ENCODE results near the gene PLS1.

PLS1 gene

DNA sequence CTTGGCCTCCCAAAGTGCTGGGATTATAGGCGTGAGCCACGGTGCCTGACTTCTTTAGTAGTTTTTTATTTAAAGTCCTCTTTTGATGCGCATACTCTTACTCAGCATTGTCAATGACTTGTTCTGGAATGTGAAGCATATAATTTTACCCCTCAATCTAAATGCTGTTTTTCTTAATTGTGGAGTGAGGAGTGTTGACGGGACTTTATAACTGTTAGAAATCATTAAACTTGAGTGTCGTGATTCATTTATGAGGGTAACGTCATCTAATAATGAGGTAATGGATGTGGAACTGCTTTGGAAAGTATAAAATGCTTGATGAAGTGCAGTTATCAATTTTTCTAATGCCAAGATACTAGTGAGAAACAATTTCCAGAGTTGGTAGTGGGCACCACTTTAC is 48.3 kb downstream of the PLS1 start:
- no peak for DNase-seq

GRCh38 chr3:142645236-142645793 is 49.1 kb downstream of the PLS1 start:
- no peak for DNase-seq

DNA sequence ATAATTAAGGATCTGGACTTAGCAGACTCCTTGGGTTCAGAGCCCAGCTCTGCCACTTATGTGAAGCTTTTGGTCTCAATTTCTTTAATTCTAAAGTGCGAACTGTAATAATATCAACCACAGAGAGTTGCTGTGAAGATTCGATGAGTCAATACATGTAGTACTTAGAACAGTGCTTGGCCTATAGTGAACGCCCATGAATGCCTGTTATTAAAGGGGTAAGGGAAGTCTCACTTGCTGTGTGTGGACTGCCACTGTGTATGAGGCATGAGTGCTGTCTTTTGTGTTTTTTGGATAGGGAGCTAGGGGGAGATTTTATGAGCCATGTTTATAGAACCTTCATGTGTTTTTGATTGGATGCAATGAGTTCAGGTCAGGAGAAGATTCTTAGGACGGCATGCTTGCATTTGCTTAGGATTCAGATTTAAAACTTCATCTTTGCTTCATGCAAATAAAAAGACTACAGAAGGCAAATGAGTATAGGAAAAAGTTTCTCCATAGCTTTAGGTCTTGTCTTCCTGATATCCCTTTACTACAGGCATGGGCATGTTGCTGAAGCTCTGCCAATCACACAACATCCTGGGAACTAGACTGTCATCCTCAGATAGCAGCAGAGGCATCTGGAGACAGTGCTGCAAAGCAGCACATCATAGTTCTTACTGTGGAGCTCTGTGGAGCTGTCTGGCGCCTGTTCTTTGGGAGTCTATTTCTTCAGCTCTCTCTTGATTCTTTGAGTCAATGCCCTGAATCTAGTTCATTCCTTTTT is 50.0 kb downstream of the PLS1 start:
- no peak for DNase-seq

DNA sequence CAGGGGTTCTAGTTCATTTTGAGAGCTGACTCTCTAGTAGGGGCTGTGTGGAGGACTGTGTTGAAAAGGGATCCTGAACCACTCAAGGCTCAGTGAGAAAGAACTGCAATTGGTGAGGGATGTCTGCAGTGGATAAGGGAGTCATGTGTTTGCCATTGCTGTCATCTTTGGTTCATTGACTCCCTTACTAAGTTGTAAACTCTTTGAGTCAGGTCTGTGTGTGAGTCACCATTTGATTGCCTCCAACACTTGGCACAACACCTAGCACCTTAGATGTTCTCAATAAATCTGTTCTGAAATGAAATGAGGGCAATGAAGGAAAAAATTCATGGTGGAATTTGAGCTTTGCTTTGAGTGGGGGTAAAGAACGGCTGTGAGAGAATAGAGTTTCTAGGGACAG is 51.7 kb downstream of the PLS1 start:
- no peak for DNase-seq

DNA sequence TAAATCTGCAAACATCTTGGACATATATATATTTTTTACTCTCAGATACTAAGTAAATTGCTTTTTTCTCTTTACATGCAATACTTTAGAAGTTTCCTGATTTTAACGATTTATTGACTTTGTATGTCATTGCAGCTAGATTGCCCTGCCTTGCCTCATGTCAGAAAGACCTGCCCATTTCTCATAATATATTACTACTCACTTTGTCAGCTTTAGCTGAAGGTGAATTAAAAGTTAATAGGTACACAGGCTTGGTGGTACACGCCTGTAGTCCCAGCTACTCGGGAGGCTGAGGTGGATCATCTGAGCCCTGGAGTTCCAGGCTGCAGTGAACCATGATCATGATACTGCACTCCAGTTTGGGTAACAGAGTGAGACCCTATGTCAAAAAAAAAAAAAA is 52.8 kb downstream of the PLS1 start:
- DNase-seq: no peak

DNA sequence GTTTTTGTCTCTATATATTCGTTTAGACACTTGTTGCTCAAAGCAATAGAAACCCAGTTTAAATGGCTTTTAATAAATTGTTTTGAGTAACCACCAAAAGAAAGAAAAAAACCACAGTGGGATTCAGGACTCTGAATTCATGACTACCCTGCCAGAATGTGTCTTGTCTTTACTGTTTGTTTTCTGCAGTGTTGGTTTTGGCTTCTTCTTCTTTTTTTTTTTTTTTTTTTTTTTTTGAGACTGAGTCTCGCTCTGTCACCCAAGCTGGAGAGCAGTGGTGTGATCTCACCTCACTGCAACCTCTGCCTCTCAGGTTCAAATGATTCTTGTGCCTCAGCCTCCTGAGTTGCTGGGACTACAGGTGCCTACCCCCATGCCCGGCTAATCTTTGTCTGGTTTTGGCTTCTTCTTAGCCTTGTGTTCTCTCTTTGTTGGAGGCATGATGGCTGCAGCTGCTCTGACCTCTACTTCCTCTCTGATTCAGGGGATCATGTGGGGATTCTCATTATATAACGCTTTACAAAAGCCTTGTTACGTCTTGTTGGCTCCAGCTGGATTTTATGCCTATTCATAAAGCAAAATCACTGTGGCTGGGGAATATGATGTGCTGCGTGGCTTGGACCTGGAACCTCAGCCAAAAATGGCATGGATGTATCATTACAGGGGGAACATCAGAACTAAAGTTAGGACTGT is 54.0 kb downstream of the PLS1 start:
- DNase-seq: no peak

GRCh38 chr3:142651711-142652110 is 55.5 kb downstream of the PLS1 start:
- no peak for DNase-seq

DNA sequence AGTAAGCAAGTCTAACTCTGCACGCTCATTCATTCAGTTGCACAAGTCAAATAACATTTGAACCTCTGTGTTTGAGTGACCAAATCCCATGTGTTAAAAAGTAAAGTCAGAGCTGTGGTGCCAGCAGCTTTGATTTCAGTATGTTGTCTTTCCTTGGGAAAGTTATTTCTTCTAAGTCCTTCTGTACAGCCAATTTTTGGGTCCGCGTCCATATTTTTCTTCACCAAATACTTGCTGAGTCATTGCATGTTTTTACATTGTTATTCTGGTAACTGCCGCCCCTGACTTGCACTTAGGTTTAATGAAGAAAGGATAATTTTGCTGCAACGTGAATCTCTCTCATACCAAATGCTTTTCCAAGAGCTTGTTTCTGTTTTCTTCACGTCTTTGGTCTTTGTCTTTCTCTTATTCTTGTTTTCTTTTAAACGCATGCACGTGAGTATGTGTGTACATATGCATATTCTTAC is 56.7 kb downstream of the PLS1 start:
- no peak for DNase-seq

DNA sequence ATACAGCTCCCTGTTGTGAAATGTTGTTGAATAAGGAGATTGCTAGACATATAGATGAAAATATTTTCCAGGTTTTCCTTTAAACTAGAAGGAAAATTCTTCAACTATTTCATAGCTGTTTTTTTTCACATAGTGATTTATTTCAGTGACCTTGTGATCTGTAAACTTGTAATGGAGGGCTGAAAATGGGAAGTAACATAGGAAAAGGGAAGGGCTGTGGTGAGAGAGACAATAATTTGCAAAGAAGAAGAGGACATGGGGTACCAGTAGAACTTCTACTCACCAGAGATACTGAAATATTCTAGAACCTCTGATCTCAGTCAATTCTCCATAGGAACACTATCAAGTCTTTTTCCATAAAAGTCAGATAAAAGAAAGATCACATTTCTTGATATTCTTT is 60.4 kb downstream of the PLS1 start:
- DNase-seq: no peak

GRCh38 chr3:142657033-142657432 is 60.8 kb downstream of the PLS1 start:
- DNase-seq: no peak

DNA sequence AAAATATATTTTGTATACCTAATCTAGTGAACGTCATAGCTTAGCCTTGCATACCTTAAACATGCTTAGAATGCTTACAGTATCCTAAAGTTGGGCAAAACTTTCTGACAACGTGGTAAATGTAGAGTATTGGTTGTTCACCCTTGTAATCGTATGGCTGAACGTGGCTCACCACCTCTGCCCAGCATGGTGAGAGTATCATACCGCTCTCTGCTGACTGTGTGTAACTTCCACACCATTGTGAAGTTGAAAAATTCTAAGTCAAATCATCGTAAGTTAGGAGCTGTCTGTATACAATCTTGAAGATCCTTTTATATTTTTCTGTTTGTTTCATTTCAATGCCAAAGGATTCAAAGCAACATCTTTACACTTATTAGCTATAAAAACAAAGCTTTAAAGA is 64.2 kb downstream of the PLS1 start:
- no peak for DNase-seq

GRCh38 chr3:142660893-142661292 is 64.7 kb downstream of the PLS1 start:
- DNase-seq: no peak

DNA sequence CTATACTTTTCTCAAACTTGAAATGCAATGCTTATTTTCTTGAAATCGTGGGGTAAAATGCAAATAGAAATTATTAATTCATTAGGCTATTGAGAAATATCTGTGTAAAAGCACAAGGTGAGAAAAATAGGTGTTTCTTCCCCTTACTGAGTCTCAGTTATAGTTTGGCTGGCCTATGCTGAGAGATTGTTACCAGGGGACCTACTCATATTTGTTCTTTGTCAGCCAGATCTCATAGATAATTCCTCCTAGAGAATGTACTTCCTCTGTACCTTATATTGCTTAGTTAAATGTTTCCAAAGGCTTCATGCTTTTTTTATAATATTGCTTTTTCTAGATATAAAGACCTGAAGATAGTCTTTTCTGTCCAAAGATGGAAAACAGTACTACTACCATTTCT is 67.7 kb downstream of the PLS1 start:
- DNase-seq: no peak

GRCh38 chr3:142664311-142664710 is 68.1 kb downstream of the PLS1 start:
- DNase-seq: no peak

DNA sequence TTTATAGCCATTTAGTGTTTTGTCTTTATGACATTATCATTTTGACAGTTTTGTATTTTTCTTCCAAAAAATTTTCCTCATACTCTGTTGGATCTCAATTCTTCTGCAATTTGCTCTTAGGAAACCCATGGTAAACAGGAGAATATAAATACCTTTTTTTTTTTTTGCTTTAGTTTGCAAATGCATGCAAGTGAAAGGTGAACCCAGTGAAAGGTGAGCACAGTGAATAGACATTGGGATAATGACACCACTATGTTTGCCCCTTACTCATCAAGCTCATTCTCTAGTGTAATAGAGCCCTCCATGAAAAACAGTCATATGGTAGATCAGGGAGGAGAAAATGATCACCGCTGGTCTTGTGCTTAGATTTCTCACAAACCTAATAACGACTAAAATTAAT is 68.6 kb downstream of the PLS1 start:
- no peak for DNase-seq

- no peak for DNase-seq
Observed at GRCh38 chr3:142670120-142670519, 73.9 kb downstream of the PLS1 start.

- no peak for DNase-seq
Observed at GRCh38 chr3:142676151-142676550, 80.0 kb downstream of the PLS1 start.

GRCh38 chr3:142680710-142681109 is 84.5 kb downstream of the PLS1 start:
- no peak for DNase-seq

GRCh38 chr3:142690613-142691012 is 94.4 kb downstream of the PLS1 start:
- no peak for DNase-seq

DNA sequence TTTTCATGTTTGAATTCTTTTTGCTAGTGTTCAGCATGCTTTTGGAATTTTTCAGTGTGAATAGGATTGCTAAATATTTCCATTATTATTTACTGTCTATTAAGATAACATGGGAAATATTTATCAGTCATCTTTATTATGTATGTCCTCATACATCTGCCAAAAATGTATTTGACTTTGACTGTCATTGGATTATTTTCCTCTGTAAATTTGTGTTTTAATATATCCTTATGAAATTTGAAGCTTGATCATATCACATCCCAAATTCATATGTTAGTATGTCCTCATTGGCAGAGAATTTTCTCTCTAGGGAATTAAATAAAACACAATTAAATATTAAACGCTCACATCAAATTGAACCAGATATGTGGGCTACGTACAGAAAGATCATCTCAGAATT is 95.3 kb downstream of the PLS1 start:
- DNase-seq: no peak

- no peak for DNase-seq
Observed at GRCh38 chr3:142693136-142693853, 97.1 kb downstream of the PLS1 start.

DNA sequence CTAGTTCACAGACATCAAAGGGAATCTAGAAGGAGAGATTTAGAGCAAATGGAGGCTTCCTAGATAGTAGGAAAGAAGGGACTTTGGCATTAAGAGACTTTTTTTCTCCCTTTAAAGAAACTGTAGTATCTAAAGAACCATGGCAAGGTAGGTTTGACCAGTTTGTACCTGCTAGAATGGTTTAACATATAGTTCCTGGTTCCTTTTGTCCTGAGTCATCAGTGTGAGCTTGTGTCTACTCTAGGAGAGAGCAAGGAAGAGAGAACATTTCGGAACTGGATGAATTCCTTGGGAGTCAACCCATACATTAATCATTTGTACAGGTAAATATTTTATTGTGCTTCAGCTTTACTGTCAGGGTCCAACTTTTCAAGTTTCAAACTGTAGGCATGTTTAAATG is 98.0 kb downstream of the PLS1 start:
- DNase-seq: no peak

- no peak for DNase-seq
Observed at GRCh38 chr3:142705198-142705597, 109.0 kb downstream of the PLS1 start.
